Suprapubic skin (tissue), 4 donors: ENCODE data around the gene ADAMTS16. TPM values are rescaled to one million over a fixed set of nuclear protein-coding genes. Genes with fewer than 3 reads are reported as not detected.

ENCODE experiments used
- DNase-seq, 2 donors: peaks; one replicate each; pipeline ENCODE4 v3.0.0-alpha.2; 2019; ENCODE audit warnings: low spot score in 2 of 2
- H3K27ac ChIP-seq: fragments of 200-600 bp; sonication (generic); one replicate; pipeline ENCODE4 v1.5.1; 2019
- H3K27me3 ChIP-seq: fragments of 200-600 bp; sonication (generic); one replicate; pipeline ENCODE4 v1.5.1; 2019
- H3K36me3 ChIP-seq: fragments of 200-600 bp; sonication (generic); one replicate; pipeline ENCODE4 v1.5.1; 2019
- H3K4me1 ChIP-seq: fragments of 200-600 bp; sonication (generic); one replicate; pipeline ENCODE4 v1.5.1; 2019
- H3K4me3 ChIP-seq: fragments of 200-600 bp; sonication (generic); one replicate; pipeline ENCODE4 v1.5.1; 2019; ENCODE audit warnings: mild to moderate bottlenecking
- H3K9me3 ChIP-seq: fragments of 200-600 bp; sonication (generic); one replicate; pipeline ENCODE4 v1.5.1; 2019
- EP300 ChIP-seq: sonication (generic); formaldehyde crosslinking; IDR thresholded peaks from one replicate; pipeline ENCODE4 v1.6.1; 2017; ENCODE audit warnings: antibody characterized with exemption
- POLR2A ChIP-seq, 2 donors: fragments of 450-650 bp; IDR thresholded peaks; one replicate each; pipeline ENCODE4 v1.6.1; 2017; ENCODE audit warnings: antibody characterized with exemption in 2 of 2, mild to moderate bottlenecking in 2 of 2, moderate library complexity in 2 of 2
- POLR2AphosphoS5 ChIP-seq, 3 donors: sonication (generic); formaldehyde crosslinking; IDR thresholded peaks; one replicate each; pipeline ENCODE4 v1.6.1; 2017; ENCODE audit warnings: antibody characterized with exemption in 3 of 3
- WGBS: methylation state at CpG from one replicate; pipeline ENCODE4 v1.1.5; 2018; 5-methylcytosine and 5-hydroxymethylcytosine counted together
- total RNA-seq, 4 donors: library from RNA; depleted of rRNA; stranded (reverse); fragments of >200 nt; gene quantifications; one replicate each; pipeline ENCODE4 v1.1.0, GENCODE V29; 2016
- TF ChIP-seq, protein P1 (sequence below), 2 donors: fragments of 200-600 bp in 1 of 2; fragments of 450-650 bp in 1 of 2; sonication (generic) in 1 of 2; IDR thresholded peaks; one replicate each; pipeline ENCODE4 v1.5.1; 2016 to 2019; ENCODE audit warnings: antibody characterized with exemption in 2 of 2, mild to moderate bottlenecking in 1 of 2, moderate library complexity in 1 of 2

The ADAMTS16 gene
- total RNA-seq, 4 donors from 2014 or later: 0.10 to 0.64 TPM; not detected in 2

DNA sequence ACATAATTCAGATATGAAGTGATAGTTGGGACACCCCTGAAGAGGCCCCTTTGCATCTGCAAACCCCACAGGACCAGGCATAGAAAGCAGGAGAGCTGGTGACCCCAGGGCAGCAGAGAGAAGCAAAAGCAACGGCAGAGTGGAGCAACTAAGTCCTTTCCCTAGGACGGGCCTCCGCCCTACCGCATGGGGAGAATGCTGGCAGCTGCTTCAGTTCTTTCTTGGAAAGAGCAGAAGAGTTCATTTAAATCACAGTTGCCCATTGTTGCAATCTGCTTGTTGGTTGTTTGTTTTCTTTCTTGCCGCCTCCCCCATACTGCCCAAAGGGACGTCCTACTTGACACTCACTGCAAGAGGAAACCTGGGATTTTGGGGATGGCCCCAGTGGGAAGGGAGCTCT is 126.2 kb downstream of the ADAMTS16 start:
- H3K4me1 ChIP-seq: peaks cover 6% of the 10 kb centered on the region
- H3K9me3 ChIP-seq: no peaks in the 10 kb centered on the region
- H3K4me3 ChIP-seq: no peak overlapping the region
- H3K36me3 ChIP-seq: no peaks in the 10 kb centered on the region
- H3K27ac ChIP-seq: no peak overlapping the region
- TF ChIP-seq EP300 (no peak), POLR2A (IDR thresholded peaks at IDR 0.05) (no peak), POLR2AphosphoS5 (IDR thresholded peaks at IDR 0.05) (no peak)
- TF ChIP-seq, protein P1, sequence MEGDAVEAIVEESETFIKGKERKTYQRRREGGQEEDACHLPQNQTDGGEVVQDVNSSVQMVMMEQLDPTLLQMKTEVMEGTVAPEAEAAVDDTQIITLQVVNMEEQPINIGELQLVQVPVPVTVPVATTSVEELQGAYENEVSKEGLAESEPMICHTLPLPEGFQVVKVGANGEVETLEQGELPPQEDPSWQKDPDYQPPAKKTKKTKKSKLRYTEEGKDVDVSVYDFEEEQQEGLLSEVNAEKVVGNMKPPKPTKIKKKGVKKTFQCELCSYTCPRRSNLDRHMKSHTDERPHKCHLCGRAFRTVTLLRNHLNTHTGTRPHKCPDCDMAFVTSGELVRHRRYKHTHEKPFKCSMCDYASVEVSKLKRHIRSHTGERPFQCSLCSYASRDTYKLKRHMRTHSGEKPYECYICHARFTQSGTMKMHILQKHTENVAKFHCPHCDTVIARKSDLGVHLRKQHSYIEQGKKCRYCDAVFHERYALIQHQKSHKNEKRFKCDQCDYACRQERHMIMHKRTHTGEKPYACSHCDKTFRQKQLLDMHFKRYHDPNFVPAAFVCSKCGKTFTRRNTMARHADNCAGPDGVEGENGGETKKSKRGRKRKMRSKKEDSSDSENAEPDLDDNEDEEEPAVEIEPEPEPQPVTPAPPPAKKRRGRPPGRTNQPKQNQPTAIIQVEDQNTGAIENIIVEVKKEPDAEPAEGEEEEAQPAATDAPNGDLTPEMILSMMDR (IDR thresholded peaks at IDR 0.05): no peak
- no peak for DNase-seq
- WGBS: 60% methylated on average over 6 of the region's 6 CpGs
- no peaks in the 10 kb centered on the region for H3K27me3 ChIP-seq

DNA sequence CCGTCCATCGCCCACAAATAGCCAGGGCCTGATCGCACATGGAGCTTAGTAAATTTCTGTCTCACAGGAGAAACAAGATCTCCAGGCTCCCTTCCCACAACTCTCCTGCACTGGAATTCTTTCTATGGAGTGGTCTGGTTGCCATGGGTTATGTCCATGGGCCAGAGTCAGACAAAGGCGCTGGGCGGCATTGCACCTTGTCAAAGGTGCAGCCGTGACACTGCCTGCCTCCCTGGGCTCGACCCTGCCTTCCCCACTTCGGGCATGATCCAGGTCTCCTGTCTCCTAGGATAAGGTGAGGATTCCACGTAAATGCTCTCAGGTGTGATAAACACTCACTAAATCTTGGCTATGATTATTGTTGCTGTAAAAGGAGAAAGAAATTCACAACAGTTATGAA is 130.0 kb downstream of the ADAMTS16 start:
- no peak for DNase-seq
- no peaks in the 10 kb centered on the region for H3K9me3 ChIP-seq
- 91% methylated on average over 9 of the region's 9 CpGs for WGBS
- no peak overlapping the region for H3K4me3 ChIP-seq
- no peaks in the 10 kb centered on the region for H3K36me3 ChIP-seq
- no peaks in the 10 kb centered on the region for H3K27me3 ChIP-seq
- H3K27ac ChIP-seq: no peak overlapping the region
- TF ChIP-seq POLR2AphosphoS5 (IDR thresholded peaks at IDR 0.05): no peak
- TF ChIP-seq, protein P1 (IDR thresholded peaks at IDR 0.05): no peak
- TF ChIP-seq POLR2A (IDR thresholded peaks at IDR 0.05): no peak
- TF ChIP-seq EP300: no peak
- peaks cover 7% of the 10 kb centered on the region for H3K4me1 ChIP-seq

DNA sequence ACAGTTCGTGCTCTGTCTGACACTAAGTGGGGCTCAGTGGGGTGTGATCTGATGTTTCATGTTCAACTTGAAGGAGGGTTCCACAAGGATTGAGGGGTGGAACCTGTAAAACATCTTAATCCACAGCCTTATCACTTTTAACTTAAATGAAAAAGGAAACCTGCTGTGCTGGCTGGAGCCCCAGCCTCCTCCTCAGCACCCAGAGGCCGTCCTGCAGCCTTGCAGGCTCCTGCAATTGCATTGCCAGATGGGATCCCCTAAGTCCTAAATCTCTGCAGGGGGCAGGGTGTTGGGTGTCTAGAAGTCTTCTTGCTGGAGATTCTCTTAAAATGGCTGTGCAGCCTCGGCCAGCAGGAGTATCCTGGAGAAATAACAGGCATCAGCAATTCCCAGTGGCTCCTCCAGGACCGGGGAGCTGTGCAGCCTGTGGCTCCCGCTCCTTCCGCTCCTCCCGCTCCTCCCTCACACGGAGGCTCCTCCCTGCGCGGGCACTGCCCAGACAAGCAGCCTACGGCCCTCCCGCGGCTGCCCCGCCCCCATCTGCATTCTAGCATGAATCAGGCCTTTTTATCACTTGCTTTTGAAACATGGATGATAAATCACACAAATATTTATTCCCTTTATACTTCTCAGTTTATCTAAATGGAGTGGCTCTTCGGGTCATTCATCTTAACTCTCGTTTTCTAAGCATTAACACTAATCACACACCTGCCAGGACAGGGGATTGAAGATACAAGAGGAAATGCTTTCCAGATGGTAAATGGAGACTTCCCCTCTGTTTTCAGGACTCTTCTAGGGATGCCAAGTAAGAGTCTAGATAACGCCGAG is 131.0 kb downstream of the ADAMTS16 start:
- no peak for DNase-seq
- H3K4me3 ChIP-seq: no peak overlapping the region
- no peaks in the 10 kb centered on the region for H3K36me3 ChIP-seq
- H3K27me3 ChIP-seq: no peaks in the 10 kb centered on the region
- TF ChIP-seq POLR2A (IDR thresholded peaks at IDR 0.05): no peak
- no peak for TF ChIP-seq POLR2AphosphoS5 (IDR thresholded peaks at IDR 0.05)
- TF ChIP-seq, protein P1 (IDR thresholded peaks at IDR 0.05): no peak
- no peak for TF ChIP-seq EP300
- WGBS: 18% methylated on average over 18 of the region's 18 CpGs
- H3K9me3 ChIP-seq: no peaks in the 10 kb centered on the region
- peaks cover 7% of the 10 kb centered on the region for H3K4me1 ChIP-seq
- H3K27ac ChIP-seq: no peak overlapping the region

DNA sequence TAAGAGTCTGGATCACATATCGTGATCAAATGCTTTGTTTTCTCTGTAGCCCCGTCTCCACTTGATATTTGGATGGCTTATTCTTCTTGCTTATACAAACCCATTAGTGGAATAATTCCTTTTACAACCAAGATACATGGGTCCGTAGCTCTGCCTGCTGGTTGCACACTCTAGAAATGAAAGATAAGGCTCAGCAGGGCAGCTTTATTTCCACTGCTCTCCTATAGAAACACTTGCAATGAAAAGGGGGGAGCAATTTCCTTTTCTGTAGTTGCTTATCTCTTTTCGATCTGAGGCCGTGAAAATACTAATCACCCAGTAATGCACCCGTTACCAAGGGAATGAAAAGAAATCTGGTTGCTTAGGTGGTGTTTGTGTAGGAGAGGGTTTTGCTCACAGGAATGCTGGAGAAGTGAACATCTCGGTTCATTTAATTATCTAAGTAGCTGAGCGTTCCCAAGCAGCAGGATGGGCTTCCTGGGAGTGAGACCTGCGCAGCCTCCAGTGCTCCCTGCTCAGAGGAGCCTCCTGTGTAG is 131.7 kb downstream of the ADAMTS16 start:
- H3K27ac ChIP-seq: no peak overlapping the region
- TF ChIP-seq POLR2AphosphoS5 (IDR thresholded peaks at IDR 0.05) (no peak), EP300 (no peak), POLR2A (IDR thresholded peaks at IDR 0.05) (no peak)
- TF ChIP-seq, protein P1 (IDR thresholded peaks at IDR 0.05): no peak
- peaks cover 7% of the 10 kb centered on the region for H3K4me1 ChIP-seq
- H3K9me3 ChIP-seq: no peaks in the 10 kb centered on the region
- H3K27me3 ChIP-seq: no peaks in the 10 kb centered on the region
- no peak for DNase-seq
- H3K36me3 ChIP-seq: no peaks in the 10 kb centered on the region
- no peak overlapping the region for H3K4me3 ChIP-seq
- 54% methylated on average over 9 of the region's 9 CpGs for WGBS

DNA sequence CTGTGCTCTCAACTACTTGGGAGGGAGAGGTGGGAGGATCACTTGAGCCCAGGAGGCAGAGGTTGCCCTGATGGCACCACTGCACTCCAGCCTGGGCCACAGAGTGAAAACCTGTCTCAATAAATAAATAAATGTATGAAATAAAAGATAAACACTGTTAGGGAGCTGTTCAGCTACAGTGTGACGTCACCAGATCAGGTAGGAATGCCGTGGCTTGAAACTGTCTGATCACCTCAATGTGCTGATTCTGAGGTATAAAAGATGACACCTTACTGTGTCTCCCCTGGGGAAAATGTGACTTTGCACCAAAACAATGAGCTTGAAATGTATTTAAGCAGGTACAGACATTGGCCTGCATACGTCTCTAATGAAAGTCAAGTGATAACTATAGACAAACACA is 133.3 kb downstream of the ADAMTS16 start:
- WGBS: 93% methylated on average over 3 of the region's 3 CpGs
- DNase-seq: no peak
- no peaks in the 10 kb centered on the region for H3K9me3 ChIP-seq
- H3K27me3 ChIP-seq: no peaks in the 10 kb centered on the region
- H3K27ac ChIP-seq: no peak overlapping the region
- TF ChIP-seq, protein P1 (IDR thresholded peaks at IDR 0.05): no peak
- TF ChIP-seq EP300 (no peak), POLR2AphosphoS5 (IDR thresholded peaks at IDR 0.05) (no peak), POLR2A (IDR thresholded peaks at IDR 0.05) (no peak)
- H3K4me1 ChIP-seq: peaks cover 7% of the 10 kb centered on the region
- no peak overlapping the region for H3K4me3 ChIP-seq
- H3K36me3 ChIP-seq: no peaks in the 10 kb centered on the region
